ENCODE measurements around the gene CPXM1. TPM values are rescaled to one million over a fixed set of nuclear protein-coding genes. Genes with fewer than 3 reads are reported as not detected.

Gene CPXM1
- total and polyA plus RNA-seq, 7 donors: 0.27 to 1.3 (median 0.44) TPM

DNA sequence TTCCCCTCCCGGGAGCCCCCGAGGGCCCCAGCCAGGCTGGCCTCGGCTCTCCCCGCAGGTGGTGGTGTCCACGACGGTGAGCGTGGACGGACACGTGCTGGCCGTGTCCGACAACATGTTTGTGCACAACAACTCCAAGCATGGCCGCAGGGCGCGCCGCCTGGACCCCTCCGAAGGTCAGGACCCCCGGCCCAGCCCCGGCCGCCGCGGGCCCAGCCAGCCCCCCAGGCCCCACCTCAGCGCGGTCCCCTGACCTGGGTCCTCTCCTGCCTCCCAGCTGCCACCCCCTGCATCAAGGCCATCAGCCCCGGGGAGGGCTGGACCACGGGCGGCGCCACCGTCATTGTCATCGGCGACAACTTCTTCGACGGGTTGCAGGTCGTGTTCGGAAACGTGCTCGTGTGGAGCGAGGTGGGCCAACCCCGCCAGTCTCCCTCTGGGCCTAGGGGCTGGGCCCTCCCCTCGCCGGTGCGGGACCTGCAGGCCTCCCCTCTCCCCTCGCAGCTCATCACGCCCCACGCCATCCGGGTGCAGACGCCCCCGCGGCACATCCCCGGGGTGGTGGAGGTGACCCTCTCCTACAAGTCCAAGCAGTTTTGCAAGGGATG is 51.0 kb downstream of the CPXM1 start:
- intact Hi-C loops (cut with DNase I): no loop called here
- Histone ChIP-seq H3K27me3 (ENCODE audit: insufficient read depth in 3 of 3, low read length in 2 of 3) (peaks cover 0 to 88% (median 35%) of the 10 kb centered on the region in 3 donors), H3K4me1 (peaks cover 6% of the 10 kb centered on the region), H3K27ac (no peak overlapping the region), H3K36me3 (ENCODE audit: insufficient read depth in 1 of 2, low read depth in 1 of 2) (no peaks in the 10 kb centered on the region), H3K4me3 (no peak overlapping the region), H3K9me3 (no peaks in the 10 kb centered on the region)
- 14 to 16% (median 14%) methylated on average over 47 to 49 of the region's 49 CpGs for WGBS, 3 donors
- ATAC-seq: no peak
- TF ChIP-seq, protein P1, sequence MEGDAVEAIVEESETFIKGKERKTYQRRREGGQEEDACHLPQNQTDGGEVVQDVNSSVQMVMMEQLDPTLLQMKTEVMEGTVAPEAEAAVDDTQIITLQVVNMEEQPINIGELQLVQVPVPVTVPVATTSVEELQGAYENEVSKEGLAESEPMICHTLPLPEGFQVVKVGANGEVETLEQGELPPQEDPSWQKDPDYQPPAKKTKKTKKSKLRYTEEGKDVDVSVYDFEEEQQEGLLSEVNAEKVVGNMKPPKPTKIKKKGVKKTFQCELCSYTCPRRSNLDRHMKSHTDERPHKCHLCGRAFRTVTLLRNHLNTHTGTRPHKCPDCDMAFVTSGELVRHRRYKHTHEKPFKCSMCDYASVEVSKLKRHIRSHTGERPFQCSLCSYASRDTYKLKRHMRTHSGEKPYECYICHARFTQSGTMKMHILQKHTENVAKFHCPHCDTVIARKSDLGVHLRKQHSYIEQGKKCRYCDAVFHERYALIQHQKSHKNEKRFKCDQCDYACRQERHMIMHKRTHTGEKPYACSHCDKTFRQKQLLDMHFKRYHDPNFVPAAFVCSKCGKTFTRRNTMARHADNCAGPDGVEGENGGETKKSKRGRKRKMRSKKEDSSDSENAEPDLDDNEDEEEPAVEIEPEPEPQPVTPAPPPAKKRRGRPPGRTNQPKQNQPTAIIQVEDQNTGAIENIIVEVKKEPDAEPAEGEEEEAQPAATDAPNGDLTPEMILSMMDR (IDR thresholded peaks at IDR 0.05): no peak
- no peak for DNase-seq

DNA sequence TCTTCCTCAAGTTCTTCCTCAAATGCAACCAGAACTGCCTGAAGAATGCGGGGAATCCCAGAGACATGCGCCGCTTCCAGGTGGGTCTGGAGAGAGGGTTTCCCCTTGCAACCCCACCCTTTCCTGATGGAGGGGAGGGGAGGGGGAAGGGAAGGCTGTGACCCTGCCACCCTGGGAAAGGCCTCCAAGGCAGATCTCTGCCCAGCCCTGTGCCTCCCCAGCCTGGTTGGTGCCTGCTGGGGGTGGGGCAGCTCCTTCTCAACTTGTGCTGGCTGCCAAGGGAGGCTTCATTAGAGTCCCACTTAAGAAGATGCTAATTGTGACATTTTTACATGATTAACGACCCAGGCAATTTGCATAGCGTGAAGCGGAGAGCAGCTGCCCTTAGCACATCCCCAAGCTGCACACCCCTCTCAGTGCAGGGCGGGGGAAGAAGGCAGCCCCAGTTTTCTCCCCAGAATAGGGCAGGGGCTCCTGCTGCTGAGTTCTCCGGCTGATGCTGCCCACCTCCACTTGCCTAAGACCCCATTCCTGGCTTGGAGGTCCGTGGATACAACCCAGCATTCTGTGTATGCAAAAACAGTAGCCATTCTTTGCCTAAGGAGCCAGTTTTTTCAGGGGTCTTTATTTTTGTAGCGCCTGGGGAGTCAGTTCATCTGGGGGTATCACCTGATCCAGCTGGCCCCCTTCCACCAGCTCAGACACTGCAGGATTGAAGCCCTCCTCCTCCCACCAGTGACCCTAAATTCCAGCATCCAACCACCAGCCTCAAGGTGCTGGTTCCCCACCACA is 51.7 kb downstream of the CPXM1 start:
- no peak overlapping the region for H3K4me3 ChIP-seq
- TF ChIP-seq, protein P1 (IDR thresholded peaks at IDR 0.05): no peak
- H3K27ac ChIP-seq: no peak overlapping the region
- no peaks in the 10 kb centered on the region for H3K9me3 ChIP-seq
- intact Hi-C loops (cut with DNase I): no loop called here
- ATAC-seq: no peak
- H3K4me1 ChIP-seq: peaks cover 6% of the 10 kb centered on the region
- H3K27me3 ChIP-seq (ENCODE audit: insufficient read depth in 3 of 3, low read length in 2 of 3): peaks cover 0 to 81% (median 32%) of the 10 kb centered on the region in 3 donors
- no peaks in the 10 kb centered on the region for H3K36me3 ChIP-seq (ENCODE audit: insufficient read depth in 1 of 2, low read depth in 1 of 2)
- 31 to 37% (median 35%) methylated on average over 10 of the region's 10 CpGs for WGBS, 3 donors
- DNase-seq: no peak

DNA sequence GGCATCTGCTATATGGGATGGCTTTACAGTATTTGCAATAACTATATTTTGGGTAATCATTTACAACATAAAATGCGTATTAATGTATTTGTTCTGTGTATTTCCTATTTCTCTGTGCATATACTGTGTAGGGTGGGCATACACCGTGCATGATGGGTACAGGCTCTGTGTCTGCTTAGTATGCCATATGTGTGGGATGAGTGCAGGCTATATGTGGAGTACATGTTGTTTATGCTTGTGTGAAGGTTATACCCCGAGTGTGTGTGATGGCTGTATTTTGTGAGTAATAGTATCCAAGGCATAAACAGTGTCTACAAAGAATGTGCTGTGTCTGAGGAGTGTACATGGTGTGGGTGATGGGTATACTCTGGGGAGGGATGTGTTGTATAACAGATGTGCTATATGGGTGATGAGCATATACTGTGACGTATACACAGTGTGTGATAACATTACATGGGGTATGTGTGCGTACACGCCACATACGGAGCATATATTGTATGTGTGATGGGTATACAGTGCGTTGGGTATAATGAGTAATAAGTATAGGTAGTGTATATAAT is 52.7 kb downstream of the CPXM1 start:
- Histone ChIP-seq H3K27ac (no peak overlapping the region), H3K4me1 (peaks cover 6% of the 10 kb centered on the region), H3K4me3 (no peak overlapping the region), H3K9me3 (no peaks in the 10 kb centered on the region), H3K36me3 (ENCODE audit: insufficient read depth in 1 of 2, low read depth in 1 of 2) (no peaks in the 10 kb centered on the region), H3K27me3 (ENCODE audit: insufficient read depth in 3 of 3, low read length in 2 of 3) (peaks cover 0 to 78% (median 27%) of the 10 kb centered on the region in 3 donors)
- 79 to 90% (median 83%) methylated on average over 8 of the region's 8 CpGs for WGBS, 3 donors
- TF ChIP-seq, protein P1 (IDR thresholded peaks at IDR 0.05): no peak
- DNase-seq (no peak), ATAC-seq (no peak)
- intact Hi-C loops (cut with DNase I): no loop called here

DNA sequence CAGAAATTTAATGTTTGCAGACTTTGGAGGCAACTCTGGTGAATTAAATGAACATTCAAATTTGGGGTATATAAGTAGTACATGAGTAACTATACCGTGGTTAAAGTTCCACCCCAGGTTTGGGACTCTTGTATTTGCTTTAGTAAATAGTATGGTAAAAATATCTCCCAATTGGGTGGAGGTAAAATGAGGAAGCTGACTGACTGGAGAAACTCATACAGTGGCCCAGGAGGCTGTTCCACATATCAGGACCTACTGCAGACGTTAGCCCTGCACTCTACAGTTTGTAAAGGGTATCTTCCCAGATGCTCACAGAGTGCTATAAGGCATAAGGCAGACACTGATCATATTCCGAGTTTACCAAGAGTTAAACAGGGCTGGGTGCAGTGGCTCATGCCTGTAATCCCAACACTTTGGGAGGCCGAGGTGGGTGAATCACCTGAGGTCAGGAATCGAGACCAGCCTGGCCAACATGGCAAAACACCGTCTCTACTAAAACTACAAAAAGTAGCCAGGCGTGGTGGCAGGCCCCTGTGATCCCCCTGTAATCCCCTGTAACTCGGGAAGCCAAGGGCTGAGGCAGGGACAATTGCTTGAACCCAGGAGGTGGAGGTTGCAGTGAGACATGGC is 53.7 kb downstream of the CPXM1 start:
- 59 to 68% (median 60%) methylated on average over 8 of the region's 8 CpGs for WGBS, 3 donors
- H3K27ac ChIP-seq: no peak overlapping the region

More for the DNA sequence above, 53.7 kb downstream of the CPXM1 start:
- H3K4me1 ChIP-seq: peaks cover 6% of the 10 kb centered on the region
- ATAC-seq: no peak
- no peak overlapping the region for H3K4me3 ChIP-seq
- intact Hi-C loops (cut with DNase I): no loop called here
- peaks cover 0 to 77% (median 21%) of the 10 kb centered on the region in 3 donors for H3K27me3 ChIP-seq (ENCODE audit: insufficient read depth in 3 of 3, low read length in 2 of 3)
- no peaks in the 10 kb centered on the region for H3K9me3 ChIP-seq
- no peaks in the 10 kb centered on the region for H3K36me3 ChIP-seq (ENCODE audit: insufficient read depth in 1 of 2, low read depth in 1 of 2)
- no peak for DNase-seq
- TF ChIP-seq, protein P1 (IDR thresholded peaks at IDR 0.05): no peak
